ENCODE results near the gene DPPA3.
"Not testable (repeated sequence)": the region's sequence is repeated elsewhere in the genome, so short reads cannot be mapped to it uniquely, and the experiment has no call there.

GRCh38 chr12:7755668-7756067 lies 44.4 kb downstream of the DPPA3 start:
- not testable (repeated sequence) for TF ChIP-seq CTCF (IDR thresholded peaks at IDR 0.05); POLR2AphosphoS5 (IDR thresholded peaks at IDR 0.05; ENCODE audit: insufficient read depth in 1 of 2, low read depth in 1 of 2); POLR2A (IDR thresholded peaks at IDR 0.05)
